Gastrocnemius medialis (tissue), 4 donors: ENCODE data around the gene MDGA2.

Source experiments
- CTCF ChIP-seq, 5 experiments: fragments of 450-650 bp in 3 of 5; fragments of 200-600 bp in 2 of 5; sonication (generic) in 2 of 5; IDR thresholded peaks in 4 of 5; conservative IDR thresholded peaks in 1 of 5; 1 replicate in 4 of 5; 2 replicates in 1 of 5; pipeline ENCODE4 v1.5.1; 2016 to 2019; ENCODE audit warnings: antibody characterized with exemption in 5 of 5, mild to moderate bottlenecking in 3 of 5, moderate library complexity in 3 of 5
- POLR2A ChIP-seq, 2 donors: fragments of 450-650 bp; IDR thresholded peaks; one replicate each; pipeline ENCODE4 v1.6.1; 2017; ENCODE audit warnings: antibody characterized with exemption in 2 of 2, mild to moderate bottlenecking in 2 of 2, moderate library complexity in 2 of 2

- no peak for TF ChIP-seq CTCF (IDR thresholded peaks at IDR 0.05 in 4 of 5, conservative IDR thresholded peaks at IDR 0.05 in 1 of 5)
- TF ChIP-seq POLR2A (IDR thresholded peaks at IDR 0.05), result no peak
These were observed 572.9 kb downstream of the MDGA2 start for GRCh38 chr14:47102472-47102871.
